LHCN-M2 (cell line): ENCODE measurements around the gene MOBP. TPM values are rescaled to one million over a fixed set of nuclear protein-coding genes. Genes with fewer than 3 reads are reported as not detected.
"Not testable (repeated sequence)": the region's sequence is repeated elsewhere in the genome, so short reads cannot be mapped to it uniquely, and the experiment has no call there.

Experiments used
- DNase-seq: peaks from one replicate; pipeline ENCODE4 v3.0.0-alpha.2; 2012; ENCODE audit warnings: low read depth
- total RNA-seq: library from RNA; depleted of rRNA; stranded (reverse); fragments of >200 nt; gene quantifications from 2 replicates; pipeline ENCODE4 v1.2.3, GENCODE V29; 2014

MOBP gene
- total RNA-seq, 1 experiment from 2014 or later, result not detected

DNA sequence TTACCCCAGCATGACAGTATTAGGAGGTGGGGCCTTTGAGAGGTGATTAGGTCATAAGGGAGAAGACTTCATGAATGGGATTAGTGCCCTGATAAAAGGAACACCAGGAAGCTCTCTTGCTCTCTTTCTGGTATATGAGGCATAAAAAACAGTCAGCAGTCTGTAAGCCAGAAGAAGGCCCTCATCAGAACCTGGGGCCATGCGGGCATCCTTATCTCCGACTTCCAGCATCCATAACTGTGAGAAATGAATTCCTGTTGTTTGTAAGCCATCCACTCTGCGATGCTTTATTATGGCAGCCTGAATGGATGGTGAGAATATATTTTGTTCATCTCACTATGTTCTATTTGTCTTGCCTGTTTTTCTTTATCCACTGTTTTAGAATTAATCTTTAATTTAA, 17.7 kb upstream of the MOBP start:
- no peak for DNase-seq

DNA sequence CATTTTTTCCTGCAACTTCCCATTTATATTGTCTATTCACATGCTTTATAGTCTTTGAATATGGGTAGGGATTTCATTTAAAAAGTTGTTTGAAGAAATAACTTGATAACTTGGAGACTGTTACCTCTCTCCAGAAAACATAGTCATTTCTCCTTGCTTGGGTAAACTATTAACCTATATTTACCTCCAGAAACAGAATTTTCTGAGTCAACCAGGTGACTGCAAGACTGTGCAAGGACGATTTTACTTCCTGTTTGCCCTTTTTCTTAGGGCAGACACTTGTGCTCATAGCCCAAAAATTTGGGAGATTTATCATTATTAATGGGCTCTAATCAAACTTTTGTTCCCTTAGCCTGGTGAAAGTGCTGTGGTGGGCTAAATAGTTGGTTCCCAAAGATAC, 14.3 kb upstream of the MOBP start:
- no peak for DNase-seq

DNA sequence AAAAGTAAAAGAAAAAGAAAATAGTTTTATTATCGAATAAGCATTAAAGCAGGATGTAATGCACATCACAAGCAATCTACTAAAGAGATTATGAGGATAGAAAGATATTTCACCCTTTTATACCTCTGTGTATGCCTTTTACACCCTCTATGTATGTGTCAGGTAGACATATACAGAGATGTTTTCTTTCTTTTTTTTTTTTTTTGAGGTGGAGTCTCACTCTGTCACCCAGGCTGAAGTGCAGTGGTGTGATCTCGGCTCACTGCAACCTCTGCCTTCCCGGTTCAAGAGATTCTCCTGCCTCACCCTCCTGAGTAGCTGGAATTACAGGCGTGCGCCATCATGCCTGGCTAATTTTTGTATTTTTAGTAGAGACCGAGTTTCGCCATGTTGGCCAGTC, 13.6 kb upstream of the MOBP start:
- DNase-seq, result not testable (repeated sequence)

DNA sequence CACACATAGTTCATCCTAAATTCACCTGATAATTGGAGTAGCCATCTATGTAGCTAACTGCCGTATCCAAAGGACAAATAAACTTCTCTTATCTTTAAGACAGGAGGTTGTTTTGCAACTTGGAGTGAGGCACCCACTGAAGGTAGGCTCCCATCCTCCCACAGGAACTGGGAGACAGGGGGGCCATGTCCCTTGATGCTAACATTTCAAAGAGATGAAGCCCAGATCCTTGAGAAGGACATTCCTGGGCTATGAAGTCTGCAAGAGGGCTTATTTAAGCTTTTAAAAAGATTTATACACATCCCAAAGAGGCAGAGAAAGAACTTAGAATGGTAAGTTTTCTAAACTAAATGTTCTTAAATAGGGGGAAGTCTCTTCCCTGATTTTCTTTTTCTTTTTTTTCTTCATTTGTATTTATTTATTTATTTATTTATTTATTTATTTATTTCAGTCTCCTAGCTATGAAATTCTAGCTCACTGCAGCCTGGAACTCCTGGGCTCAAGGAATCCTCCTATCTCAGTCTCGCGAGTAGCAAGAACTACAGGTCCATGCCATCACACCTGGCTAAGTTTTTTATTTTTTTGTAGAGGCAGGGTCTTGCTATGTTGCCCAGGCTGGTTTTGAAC, 12.8 kb upstream of the MOBP start:
- no peak for DNase-seq

DNA sequence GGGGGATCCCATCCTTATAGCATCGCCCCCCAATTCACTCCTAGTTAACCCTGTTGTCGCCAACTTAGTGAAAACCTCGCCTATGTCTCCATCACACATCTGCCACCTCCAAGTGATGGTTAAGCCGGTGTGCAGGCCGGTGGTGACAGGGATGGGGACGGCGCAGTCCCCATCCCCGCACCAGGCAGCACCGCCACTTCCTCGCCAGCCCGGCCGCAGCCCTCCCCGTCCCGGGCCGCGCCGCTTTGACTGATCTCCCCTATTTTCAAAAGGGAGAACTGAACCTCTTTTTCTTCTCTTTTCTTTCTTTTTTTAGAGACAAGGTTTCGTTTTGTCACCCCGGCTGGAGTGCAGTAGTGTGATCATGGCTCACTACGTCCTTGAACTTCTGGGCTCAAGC, 11.3 kb upstream of the MOBP start:
- no peak for DNase-seq

DNA sequence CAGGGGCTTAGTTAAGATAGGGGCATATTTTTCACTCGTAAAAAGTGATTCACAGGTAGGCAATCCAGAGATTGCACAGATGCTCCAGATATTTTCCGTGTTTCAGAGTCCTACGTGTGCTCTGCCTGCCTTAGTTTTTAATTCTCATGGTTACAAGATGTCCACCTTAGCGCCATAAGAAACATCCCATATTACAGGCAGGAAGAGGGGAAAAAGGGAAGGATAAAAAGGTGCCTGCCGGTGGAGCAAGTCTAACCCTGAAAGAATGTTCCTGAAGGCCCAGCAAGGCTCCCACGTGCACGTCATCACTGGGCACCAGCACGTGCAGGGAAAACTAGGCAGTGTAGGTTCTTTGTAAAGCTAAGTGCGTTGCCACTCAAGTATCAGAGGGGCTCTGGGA, 10.1 kb upstream of the MOBP start:
- DNase-seq, result no peak

DNA sequence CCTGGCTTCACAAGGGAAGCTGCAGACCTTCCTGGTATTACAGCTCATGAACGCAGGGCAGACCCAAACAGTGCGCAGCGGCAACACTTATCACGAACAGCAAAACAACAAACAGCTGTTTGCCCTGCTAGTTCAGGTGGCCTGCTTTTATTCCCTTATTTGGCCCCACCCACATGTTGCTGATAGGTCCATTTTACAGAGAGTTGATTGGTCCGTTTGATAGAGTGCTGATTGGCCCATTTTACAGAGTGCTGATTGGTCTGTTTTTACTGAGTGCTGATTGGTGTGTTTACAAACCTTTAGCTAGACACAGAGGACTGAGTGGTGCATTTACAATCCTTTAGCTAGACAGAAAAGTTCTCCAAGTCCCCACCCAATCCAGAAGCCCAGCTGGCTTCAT, 8.9 kb upstream of the MOBP start:
- DNase-seq, result peak; percentile 5

DNA sequence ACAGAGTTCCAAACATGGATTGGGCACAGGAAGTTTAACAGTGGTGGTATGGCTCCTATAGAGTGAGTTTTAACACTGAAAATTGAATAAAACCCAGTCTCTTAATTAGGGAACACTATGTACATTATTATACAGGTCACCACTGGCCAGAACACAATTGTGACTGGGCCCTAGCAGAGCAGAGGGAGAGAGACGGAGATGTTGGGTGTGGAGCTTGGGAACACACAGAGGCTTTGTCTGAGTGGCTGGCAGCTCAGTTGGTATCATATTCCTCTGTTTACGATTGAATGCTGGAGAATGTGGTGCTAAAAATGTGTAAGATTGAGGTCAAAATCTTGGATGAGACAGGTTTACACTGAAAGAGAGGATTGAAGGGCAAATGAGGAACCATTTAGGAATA, 6.8 kb upstream of the MOBP start:
- DNase-seq, result no peak

DNA sequence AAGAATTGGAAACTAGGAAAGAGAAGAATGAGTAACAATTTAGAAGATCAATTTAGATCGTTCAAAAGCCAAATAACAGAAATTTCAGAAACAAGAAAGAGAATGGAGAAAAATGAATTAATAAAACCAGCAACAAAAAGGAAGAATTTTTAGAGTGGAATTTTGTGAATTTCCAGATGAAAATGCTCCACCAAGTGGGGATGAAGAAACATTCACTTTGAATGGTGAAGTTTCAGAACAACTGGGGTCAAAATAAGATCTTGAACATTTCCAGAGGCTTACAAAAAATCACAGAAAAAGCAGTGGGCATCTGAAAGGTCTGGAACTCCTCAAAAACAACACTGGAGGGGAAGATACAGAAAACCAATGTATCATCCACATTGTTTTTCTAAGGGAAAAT, 4.2 kb upstream of the MOBP start:
- DNase-seq, result no peak

DNA sequence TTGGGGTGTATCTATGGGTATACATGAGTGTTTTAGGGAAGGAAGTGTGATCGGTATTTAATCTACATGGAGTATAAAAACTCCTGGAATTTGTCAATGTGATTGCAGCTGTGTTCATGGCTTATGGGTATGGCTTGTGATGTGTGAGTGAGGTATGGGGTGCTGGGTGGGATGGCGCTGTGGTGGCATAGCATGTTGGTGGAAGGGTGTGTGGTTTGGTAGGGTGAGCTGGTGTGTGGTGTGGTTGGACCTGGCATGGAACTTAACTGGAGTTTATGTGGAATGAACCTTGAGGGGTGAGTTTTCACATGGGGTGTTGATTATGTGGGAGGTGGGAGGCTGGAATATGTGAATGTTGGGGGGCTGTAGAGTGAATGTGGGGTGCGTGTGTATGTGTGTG, 492 bp upstream of the MOBP start:
- DNase-seq, result no peak

DNA sequence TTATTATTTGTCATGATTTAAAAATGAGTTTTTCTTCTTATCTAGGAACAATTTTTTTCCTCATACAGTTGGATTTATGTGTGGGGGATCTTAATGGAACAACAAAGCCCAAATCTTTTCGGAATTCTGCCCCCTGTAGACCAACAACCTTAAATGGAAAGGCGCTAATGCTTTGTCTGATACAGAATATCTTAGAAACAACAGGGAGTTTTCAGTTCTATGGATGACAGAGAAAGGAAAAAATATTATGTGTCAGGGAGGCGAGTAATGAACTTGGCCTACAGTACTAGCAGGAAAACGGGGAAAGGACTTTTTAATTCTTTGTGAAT, 592 bp downstream of the MOBP start:
- DNase-seq, result no peak

DNA sequence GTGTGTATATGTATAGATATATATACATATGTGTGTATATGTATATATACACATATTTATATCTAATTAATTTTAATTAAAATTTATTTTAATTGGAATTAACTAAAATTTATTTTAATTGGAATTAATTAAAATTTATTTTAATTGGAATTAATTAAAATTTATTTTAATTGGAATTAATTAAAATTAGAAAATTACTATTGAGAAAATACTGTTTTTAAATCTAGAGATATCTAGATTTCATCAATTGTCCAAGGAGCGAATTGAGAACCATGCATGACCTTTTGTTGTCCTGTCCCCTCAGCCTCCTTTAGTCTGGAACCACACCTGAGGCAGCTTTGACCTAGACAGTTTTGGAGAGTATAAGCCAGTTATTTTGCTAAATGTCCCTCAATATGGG, 1.8 kb downstream of the MOBP start:
- DNase-seq, result no peak

DNA sequence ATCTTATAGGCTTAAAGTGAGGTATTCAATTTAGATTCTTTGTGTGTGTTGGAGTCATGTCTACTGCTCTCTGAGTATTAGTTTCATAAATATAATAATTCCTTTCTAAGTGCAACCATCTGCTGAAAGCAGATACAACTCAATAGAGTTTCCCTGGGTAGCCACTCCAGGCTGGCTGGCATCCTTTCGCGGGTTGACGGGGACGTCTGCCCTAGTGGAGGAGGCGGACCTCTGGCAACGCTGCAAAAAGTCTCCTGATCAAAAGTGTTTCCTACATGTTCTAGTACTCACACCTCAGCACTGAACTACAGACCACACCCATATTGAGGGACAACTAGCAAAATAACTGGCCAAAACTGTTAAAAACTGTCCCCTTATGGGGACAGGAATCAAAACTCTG, 2.5 kb downstream of the MOBP start:
- no peak for DNase-seq

DNA sequence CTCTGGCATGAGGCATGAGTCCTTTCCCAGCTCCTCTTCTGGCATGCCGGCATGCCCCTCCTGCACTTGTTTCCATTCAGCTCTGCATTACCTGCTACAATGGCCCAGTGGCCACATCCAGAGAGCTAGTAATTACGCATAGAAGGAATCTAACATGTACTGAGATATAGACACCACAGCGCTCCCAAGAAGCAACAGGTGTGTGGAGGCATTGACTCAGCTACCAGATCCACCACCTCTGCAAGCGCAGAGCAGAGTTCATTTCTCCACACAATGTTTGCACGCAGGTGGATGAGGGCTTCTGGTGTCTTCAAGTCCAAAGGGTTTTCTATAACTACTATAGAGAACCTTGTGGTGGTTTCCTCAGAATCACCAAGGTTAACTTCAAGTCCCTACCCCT, 4.2 kb downstream of the MOBP start:
- no peak for DNase-seq

DNA sequence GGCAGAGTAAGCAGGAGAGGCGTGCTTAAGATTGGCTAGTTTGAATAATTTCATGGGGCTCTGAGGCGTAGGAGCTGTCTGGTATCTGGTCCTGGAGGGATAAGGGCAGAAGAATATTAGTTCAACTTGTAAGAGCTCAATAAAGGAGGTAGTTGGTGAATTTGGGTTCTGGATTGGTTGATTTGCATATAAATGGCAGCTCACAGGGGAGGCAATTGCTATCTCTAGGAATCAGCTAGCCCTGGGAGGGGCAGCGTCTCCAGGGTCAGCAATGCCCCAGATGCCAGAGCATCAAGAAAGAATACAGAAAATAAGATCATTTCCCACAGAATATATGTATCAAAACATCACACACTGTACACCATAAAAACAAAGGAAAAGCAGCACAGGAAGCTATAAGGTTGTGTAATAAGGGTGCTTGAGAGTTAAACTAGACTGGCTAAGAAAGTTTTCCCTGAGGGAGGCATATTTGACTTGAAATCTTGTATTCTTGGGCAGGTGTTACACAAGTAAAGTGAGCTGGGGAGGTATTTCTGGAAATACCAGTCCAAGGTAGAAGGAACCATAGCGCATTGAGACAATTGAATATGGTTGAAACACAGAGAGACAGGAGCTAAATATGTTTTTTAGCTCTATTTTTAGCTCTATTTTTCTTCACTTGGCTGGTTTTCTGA, 6.1 kb downstream of the MOBP start:
- DNase-seq, result no peak

DNA sequence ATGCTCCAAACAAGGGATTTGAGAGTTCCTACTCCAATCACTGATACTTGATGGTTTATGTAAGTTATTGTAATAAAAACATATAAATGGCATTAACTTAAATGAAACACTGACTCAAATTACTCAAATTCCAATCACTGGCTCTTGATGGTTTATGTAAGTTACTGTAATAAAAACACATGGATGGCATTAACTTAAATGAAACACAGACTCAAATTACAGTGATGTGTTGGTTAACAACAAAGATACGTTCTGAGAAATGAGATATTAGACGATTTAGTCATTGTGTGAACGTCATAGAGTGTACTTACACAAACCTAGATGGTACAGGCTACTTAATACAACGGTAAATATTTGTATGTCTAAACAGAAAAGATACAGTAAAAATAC, 6.6 kb downstream of the MOBP start:
- DNase-seq, result no peak

DNA sequence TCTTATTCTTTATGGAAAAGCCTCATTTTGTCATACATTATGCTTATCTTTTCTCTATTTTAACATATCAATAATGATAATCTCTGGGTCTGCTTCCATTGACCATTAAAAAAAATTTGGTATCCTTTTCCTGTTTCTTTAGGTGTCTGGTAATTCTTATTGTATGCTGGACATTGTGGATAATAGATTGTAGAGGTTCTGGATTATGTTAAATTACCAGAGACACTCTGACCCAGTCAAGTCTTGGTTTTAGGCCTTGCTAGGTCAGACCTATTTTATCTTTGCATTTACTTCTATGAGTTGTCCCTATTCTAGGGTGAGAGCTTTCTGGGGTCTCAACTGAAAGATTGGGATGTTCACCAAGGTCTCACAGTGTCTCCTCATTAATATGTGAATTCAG, 9.3 kb downstream of the MOBP start:
- no peak for DNase-seq

DNA sequence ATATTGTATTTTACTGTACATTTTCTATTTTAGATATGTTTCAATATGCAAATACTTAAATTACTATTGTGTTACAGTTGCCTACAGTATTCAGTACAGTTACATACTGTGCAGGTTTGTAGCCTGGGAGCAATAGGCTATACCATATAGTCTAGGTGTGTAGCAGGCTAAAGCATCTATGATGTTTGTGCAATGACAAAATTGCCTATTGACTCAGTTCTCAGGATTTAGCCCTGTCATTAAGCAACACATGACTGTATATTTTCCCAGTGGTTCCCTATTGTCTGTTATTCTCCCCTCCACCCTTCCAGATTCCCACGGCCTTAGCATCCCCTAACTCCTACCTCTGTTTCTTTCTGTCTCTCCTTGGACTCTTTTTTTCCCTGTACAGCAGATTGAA, 10.7 kb downstream of the MOBP start:
- no peak for DNase-seq

DNA sequence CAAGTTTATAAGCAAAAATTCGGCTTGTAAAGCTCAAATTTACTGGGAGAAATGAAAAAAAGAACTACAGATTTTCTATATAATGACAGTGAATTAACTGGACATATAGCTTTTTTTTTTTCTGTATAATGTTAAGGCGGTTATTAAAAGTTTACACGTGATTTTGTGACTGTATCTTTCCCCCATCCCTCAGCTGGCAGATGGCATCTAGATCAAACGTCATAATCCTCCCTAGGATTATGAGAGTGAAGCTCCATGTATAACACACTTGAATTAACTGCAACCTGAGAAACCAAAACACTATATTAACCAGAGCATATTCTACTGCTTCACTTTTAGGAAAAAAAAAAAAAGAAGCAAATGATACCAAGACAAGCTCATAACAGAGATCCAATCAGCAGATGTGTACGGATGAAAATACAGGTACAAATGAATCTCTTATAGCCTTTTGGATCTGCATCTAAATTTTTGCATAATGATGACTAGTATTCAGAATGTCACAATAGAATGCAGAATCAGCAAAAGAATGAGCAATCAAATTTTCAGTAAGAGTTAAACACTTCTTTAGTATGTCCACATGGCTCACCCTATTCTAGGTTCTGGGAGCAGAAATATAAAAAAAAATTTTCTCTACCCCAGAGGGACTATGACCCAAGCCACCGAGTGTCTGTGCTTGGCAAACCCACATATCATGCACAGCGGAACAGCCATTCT, 12.4 kb downstream of the MOBP start:
- DNase-seq, result no peak

DNA sequence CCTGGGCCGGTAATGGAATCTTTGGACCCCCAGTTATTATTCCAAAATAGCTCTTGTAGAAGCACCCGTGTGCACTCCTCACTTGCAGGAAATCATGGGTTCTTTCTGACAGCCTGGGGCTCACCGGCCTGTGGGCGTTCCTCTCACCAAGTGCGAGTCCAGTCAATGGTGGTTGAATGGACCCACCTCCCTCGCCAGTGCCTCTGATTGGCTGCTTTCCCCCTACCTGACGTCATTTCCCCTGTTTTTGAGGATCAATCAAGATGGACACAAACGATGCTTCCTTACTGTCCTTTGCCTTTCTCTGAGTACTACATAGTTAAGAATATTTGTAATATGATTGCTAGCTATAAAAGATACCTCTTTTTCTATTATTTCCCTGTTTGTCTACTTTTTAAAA, 18.1 kb downstream of the MOBP start:
- DNase-seq, result no peak

DNA sequence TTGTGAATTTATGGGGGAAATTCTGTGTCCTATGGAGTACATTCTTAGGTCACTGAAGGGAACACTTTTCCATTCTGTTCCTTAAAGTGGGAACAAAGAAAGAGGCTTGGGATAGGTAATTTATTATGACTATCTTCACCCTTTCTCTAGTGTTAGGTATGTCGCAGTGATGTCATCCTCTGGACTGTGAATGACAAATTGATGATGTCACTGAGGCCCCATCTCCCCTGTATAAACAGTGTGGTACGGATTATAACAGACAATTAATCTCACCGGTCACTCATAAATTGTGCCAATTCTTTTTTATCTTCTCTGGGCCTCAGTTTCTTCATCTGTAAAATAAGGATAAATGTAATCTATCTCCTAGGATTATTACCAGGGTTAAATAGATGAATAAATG, 23.5 kb downstream of the MOBP start:
- DNase-seq, result no peak

DNA sequence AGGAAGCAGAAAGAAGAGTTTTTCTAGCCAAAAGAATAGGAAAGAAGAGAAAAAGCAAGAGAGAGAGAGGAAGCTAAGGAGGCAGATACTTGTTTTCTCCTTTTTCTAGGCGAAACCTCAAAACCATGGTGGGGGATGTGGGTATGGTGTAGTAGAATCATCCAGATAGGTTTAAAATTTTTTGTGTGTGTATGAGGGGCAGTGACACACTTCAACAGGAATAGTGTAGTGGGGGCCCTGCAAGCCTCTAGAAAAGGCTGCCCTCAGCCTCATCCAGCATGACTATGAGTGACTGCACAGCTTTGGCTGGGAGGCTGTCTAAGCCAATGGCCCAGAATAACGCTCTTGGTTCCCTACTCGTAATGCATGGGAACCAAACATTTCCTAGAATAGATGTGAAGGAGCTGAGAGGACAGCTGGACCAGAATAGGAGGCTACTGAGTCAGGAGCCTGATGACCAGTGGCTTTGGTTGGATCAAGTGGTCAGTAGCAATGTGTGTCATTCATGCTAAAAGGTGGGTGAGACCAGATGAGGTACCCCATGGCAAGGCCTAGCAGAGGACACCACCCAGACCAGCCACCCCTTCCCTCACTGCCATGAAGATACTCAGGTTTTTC, 24.4 kb downstream of the MOBP start:
- no peak for DNase-seq

DNA sequence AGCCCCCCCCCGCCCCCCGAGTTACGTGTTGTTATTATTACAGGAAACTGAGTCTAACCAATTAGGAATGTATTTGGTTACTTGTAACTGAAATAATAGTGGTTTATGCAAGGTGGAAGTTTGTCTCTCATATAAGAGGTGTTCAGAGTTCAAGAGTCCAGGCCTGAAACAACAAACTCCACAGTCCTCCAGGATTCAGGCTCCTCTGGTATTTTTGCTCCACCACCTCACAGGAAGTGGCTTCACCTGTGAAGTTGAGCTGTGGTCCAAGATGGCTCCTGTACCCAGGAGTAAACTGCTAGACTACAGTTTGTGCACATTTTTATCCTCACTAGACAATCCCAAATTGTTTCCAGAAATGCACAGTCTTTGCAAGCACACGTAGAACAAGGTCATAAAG, 27.3 kb downstream of the MOBP start:
- no peak for DNase-seq
